Muscle layer of duodenum (tissue), 2 donors: ENCODE data around the gene N4BP2L1.

ENCODE experiments used
- H3K27ac ChIP-seq: one replicate; pipeline ENCODE4 v1.7.0; 2013; ENCODE audit warnings: mild to moderate bottlenecking, low read length
- H3K27me3 ChIP-seq: one replicate; pipeline ENCODE4 v1.7.0; 2013; ENCODE audit warnings: low read depth, mild to moderate bottlenecking, control low read depth, low read length
- H3K36me3 ChIP-seq, 2 donors: one replicate each; pipeline ENCODE4 v1.7.0; 2013; ENCODE audit warnings: low read length in 2 of 2, control low read depth in 1 of 2, mild to moderate bottlenecking in 1 of 2; ENCODE audit not compliant: insufficient read depth in 2 of 2, control insufficient read depth in 1 of 2
- H3K4me1 ChIP-seq, 2 donors: one replicate each; pipeline ENCODE4 v1.7.0; 2013; ENCODE audit warnings: low read length in 2 of 2, mild to moderate bottlenecking in 2 of 2, control low read depth in 1 of 2, moderate library complexity in 1 of 2; ENCODE audit not compliant: insufficient read depth in 2 of 2, control insufficient read depth in 1 of 2
- H3K4me3 ChIP-seq, 2 donors: one replicate each; pipeline ENCODE4 v1.7.0; 2013; ENCODE audit warnings: low read length in 2 of 2, low read depth in 1 of 2, mild to moderate bottlenecking in 1 of 2
- H3K9me3 ChIP-seq, 2 donors: one replicate each; pipeline ENCODE4 v1.7.0; 2013; ENCODE audit warnings: low read length in 2 of 2, control low read depth in 1 of 2, mild to moderate bottlenecking in 1 of 2; ENCODE audit not compliant: control insufficient read depth in 1 of 2
- donor health status: healthy.

N4BP2L1 gene

DNA sequence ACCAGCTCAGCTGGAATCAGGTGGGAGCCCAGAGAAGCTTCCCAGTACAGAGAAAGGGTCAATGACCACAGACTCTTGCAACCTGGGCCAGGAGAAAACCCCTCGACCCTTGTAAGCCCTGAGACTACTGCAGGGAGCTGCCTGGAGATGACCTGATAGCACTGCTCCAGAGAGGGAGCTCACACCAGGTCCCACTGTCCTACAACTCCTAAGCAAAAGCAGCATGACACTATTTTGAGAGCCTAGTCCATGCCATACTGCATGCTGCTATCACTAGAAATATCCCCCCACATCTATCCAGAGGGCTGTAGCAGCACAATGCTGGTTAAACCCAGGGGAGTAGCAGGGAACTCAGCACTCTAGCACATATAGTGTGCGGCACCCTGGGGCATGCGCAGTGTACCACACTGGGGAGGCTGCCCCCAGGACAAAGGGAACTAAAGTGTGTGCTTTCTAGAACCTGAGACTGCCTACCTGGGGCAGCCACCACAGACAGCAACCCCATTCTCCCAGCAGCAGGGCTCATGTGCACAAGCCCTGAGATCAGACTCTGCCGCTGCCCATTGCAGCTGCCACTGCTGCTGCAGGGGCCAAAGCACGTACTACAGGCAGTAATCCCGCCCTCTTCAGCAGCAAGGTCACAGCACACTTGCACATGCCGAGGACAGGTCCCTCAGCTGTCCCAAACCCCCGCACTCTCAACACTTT lies 27.1 kb upstream of the N4BP2L1 start:
- no peak overlapping the region for H3K27ac ChIP-seq
- peaks cover 0 to 34% of the 10 kb centered on the region in 2 donors for H3K36me3 ChIP-seq
- peaks cover 5 to 10% of the 10 kb centered on the region in 2 donors for H3K9me3 ChIP-seq
- no peaks in the 10 kb centered on the region for H3K27me3 ChIP-seq
- no peaks in the 10 kb centered on the region for H3K4me1 ChIP-seq
- no peak overlapping the region for H3K4me3 ChIP-seq

DNA sequence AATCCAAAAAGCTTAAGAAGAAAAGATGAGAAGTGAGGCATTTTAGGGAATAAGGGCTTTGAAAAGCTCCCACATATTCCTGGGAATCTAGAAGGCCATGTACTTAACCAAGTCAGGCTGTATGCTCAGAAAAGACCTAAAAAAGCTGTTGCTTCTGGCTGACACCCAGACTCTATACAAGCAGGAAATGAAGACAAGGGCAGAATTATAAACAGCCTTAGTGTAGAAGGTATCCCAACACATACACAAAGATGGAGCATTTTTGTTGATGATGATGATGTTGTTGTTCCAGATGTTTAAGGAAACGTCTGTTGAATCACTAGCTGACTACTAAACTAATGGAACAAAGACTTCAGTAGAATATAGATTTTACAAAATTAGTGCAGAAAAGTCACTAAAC lies 26.1 kb upstream of the N4BP2L1 start:
- Histone ChIP-seq H3K36me3 (peaks cover 0 to 26% of the 10 kb centered on the region in 2 donors), H3K9me3 (peaks cover 5 to 10% of the 10 kb centered on the region in 2 donors), H3K4me1 (no peaks in the 10 kb centered on the region), H3K4me3 (no peak overlapping the region), H3K27ac (no peak overlapping the region), H3K27me3 (no peaks in the 10 kb centered on the region)

DNA sequence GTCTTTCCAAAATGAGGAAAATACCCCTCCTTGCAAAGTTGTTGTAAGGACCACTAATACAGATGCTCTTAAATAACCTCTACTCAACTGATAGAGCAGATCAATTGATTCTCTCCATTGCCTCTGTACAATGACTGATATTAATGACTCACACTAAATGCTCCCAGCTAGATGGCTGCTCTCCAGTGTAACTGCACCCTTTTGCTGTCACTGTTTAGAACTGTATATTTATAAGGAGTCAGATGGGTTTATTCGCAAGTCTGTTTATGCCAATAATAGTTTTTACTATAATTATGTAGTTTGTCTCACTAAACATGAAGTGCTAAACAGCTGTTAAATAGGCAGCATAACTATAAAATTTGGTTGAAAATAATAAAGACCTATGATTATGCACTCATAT lies 21.0 kb upstream of the N4BP2L1 start:
- peaks cover 0 to 3% of the 10 kb centered on the region in 2 donors for H3K9me3 ChIP-seq

DNA sequence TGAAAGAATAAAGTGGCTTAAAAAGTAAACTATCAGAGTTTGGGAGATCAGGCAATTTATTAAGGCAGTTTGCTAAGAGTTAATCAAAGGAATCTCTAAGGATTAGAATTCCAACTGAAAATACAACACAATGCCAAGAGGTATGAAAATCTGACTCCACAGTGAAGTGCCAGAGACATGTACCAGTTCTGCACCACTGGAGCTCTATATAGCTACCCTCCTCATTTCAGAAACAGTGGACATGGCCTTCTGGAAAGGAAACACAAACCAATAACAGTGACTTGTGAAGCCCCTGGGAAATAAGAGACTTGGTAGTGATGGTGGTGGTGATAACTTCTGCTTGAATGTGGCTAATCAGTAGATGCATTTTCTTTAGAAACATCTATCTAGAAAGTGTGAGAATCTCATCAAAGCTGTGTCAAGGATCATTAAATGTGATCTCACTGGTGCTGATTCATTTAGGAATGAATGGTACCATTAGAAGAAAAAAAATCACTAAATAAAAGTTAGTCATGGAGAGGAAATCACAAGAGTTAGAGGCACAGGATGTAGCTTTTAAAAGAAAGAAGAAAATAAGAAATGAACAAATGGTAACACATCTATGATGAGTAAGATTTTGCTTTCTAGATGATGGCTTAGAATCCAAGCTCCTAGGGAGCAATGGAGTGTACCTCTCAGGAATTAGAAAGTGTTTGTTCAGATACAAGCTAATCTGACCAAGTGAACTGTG lies 20.1 kb upstream of the N4BP2L1 start:
- peaks cover 0 to 3% of the 10 kb centered on the region in 2 donors for H3K9me3 ChIP-seq
- peaks cover 0 to 3% of the 10 kb centered on the region in 2 donors for H3K4me1 ChIP-seq
- H3K4me3 ChIP-seq: no peak overlapping the region
- no peaks in the 10 kb centered on the region for H3K27me3 ChIP-seq
- H3K27ac ChIP-seq: no peak overlapping the region
- H3K36me3 ChIP-seq: peaks cover 0 to 13% of the 10 kb centered on the region in 2 donors

More for the DNA sequence above, 21.0 kb upstream of the N4BP2L1 start:
- H3K4me3 ChIP-seq: no peak overlapping the region
- no peak overlapping the region for H3K27ac ChIP-seq
- H3K4me1 ChIP-seq: peaks cover 0 to 3% of the 10 kb centered on the region in 2 donors
- H3K27me3 ChIP-seq: no peaks in the 10 kb centered on the region
- H3K36me3 ChIP-seq: peaks cover 0 to 11% of the 10 kb centered on the region in 2 donors

DNA sequence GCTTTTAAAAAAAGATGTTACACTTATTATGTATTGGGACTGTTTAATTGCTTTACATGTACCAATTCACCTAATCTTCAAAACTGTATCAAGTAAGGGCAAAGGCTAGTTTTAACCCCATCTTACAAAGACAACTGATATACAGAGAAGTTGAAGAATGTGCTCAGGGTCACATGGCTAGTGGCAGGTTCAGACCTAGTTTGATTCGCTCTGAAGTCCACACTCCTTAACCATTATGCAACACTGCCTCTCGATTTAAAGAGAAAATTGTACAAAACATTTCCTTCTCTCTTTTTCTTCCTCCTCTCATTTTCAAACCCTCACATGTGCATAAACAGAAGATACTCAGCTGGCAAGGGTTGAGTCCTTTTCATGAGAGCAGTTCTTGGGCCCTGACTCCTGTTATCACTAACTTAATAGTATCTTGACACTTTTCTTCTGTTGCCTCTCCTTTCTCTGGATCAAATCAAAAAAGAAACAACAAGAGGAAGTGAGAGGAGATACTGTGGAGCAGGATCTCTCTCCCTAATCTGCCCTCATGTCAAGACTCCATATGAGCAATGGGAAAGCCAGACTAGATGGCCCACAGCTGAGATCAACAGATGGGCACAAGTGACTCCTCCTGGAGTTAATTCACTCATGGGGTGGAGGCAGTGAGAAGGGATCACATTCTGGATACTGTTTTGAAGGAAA lies 19.0 kb upstream of the N4BP2L1 start:
- Histone ChIP-seq H3K27ac (no peak overlapping the region), H3K4me3 (no peak overlapping the region), H3K36me3 (peaks cover 0 to 12% of the 10 kb centered on the region in 2 donors), H3K4me1 (peaks cover 0 to 3% of the 10 kb centered on the region in 2 donors), H3K9me3 (no peaks in the 10 kb centered on the region), H3K27me3 (no peaks in the 10 kb centered on the region)

DNA sequence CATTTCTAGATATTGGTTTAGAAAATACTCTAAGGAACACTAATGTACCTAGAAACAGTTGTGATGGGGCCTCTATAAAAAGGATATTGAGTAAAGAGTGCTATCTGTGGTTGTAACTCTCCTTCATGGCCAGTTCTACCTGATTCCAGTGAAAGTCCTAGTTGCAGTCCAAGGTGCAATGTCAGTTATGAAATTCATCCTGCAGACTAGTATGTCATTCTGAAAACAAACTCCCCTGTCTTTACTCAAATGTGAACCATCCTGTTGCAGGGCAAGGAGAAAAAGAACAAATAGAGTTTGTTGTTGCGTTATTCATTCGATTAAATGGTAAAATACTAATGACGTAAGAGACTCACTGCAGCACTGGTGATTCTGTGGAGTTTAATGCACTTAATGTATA lies 18.3 kb upstream of the N4BP2L1 start:
- H3K27me3 ChIP-seq: no peaks in the 10 kb centered on the region
- H3K4me3 ChIP-seq: no peak overlapping the region
- peaks cover 0 to 12% of the 10 kb centered on the region in 2 donors for H3K36me3 ChIP-seq
- H3K9me3 ChIP-seq: no peaks in the 10 kb centered on the region
- no peak overlapping the region for H3K27ac ChIP-seq
- H3K4me1 ChIP-seq: peaks cover 0 to 3% of the 10 kb centered on the region in 2 donors

DNA sequence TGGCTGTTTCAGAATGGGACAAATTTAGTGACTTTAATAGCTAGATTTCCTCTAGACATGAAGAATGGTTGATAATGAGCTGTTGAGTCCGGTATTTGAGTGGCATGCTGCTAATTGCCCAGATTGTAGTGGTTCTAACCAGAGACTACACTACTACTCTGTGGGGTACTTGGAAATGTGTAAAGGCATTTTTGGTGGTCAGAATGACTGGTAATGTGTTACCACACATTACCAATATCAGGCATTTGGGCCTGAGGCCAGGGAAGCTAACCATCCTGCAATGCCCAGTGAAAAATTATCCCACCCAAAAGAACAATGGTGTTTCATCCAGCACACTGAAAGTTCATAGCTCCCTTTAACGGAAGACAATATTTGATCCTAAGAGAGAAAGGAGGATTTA lies 17.5 kb upstream of the N4BP2L1 start:
- H3K4me3 ChIP-seq: no peak overlapping the region

DNA sequence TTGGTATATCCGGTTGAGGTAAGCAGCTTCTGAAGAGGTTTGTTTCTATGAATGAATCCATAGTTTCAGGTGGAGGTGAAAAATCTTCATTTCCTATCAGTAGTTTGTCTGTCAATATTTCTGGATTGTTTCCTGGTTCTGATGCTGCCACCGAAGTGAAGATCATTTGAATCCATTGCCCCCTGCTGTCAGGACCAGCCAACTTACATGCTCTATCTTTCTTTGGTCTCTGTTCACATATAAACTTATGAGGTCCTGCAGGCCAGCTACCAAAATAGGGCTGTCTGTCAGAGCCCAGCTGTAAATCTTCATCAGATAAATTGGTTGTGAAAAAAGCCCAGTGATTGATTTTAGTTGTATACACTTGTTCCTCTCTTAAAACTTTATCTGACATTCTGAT lies 15.2 kb upstream of the N4BP2L1 start:
- Histone ChIP-seq H3K4me3 (no peak overlapping the region), H3K9me3 (no peaks in the 10 kb centered on the region), H3K27me3 (no peaks in the 10 kb centered on the region), H3K36me3 (peaks cover 0 to 12% of the 10 kb centered on the region in 2 donors), H3K4me1 (peaks cover 0 to 3% of the 10 kb centered on the region in 2 donors), H3K27ac (no peak overlapping the region)

More for the DNA sequence above, 17.5 kb upstream of the N4BP2L1 start:
- Histone ChIP-seq H3K27me3 (no peaks in the 10 kb centered on the region), H3K36me3 (peaks cover 0 to 12% of the 10 kb centered on the region in 2 donors), H3K27ac (no peak overlapping the region), H3K9me3 (no peaks in the 10 kb centered on the region), H3K4me1 (peaks cover 0 to 3% of the 10 kb centered on the region in 2 donors)

DNA sequence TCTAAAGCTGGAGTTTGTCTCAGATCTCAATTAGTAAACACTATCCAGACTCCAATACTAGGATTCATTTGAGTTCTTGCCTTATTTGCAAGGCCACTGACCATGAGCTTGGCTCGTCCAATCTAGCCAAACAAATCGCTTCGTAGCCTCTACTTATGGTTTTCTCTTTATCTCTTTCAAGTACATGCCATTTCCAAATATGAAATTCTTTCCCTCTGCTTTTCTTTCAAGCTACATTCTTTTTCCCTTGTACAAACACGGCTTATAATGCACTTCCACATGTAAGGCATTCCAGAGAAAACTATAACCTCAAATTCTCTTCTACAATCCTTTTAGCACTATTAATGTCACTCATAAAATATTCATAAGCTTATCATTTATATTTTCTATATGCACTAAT lies 10.9 kb upstream of the N4BP2L1 start:
- H3K9me3 ChIP-seq: no peaks in the 10 kb centered on the region
- no peak overlapping the region for H3K27ac ChIP-seq
- no peak overlapping the region for H3K4me3 ChIP-seq
- H3K27me3 ChIP-seq: no peaks in the 10 kb centered on the region
- H3K36me3 ChIP-seq: peaks cover 7 to 9% of the 10 kb centered on the region in 2 donors
- no peaks in the 10 kb centered on the region for H3K4me1 ChIP-seq

DNA sequence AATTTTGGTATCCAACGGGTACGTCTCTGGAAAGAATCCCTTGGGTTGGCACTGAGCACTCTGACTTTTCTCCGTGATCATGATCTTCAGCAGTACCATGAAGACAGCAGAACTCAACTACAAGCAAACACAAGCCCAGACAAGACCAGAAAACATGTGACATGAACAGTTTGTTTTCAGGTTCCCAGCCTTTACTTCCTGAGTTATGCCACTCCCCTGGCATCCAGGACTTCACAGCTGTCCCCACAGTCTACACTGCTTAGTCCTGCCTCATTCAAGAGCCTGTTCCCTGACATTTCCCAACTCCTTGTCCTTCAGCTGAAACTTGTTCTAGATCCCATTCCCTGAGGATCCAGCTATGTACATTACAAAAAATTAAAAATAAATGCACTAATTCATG lies 4.9 kb upstream of the N4BP2L1 start:
- no peak overlapping the region for H3K27ac ChIP-seq
- H3K27me3 ChIP-seq: no peaks in the 10 kb centered on the region
- no peaks in the 10 kb centered on the region for H3K9me3 ChIP-seq
- peaks cover 0 to 4% of the 10 kb centered on the region in 2 donors for H3K4me1 ChIP-seq
- no peak overlapping the region for H3K4me3 ChIP-seq
- H3K36me3 ChIP-seq: peaks cover 3 to 7% of the 10 kb centered on the region in 2 donors

DNA sequence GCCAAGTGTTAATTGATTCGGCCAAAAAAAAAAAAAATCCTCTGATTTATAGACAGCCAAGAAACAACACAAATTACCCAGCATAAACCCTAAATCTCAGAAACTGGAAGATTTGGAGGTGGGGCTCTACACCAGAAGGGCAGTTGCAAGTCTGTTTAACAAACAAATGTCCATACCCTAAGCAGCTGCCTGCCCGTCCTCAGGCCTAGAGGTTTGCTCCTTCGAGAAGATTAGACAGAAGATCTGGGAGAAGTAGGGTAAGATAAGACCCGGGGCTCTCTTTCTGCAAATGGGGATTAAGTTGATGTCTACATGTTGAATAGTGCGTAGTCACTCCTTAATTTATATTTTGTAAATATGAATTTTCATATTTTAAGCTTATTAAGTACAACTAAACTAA lies 3.4 kb upstream of the N4BP2L1 start:
- no peaks in the 10 kb centered on the region for H3K27me3 ChIP-seq
- H3K9me3 ChIP-seq: no peaks in the 10 kb centered on the region
- H3K4me1 ChIP-seq: peaks cover 3 to 4% of the 10 kb centered on the region in 2 donors
- no peak overlapping the region for H3K4me3 ChIP-seq
- H3K27ac ChIP-seq: no peak overlapping the region
- peaks cover 0 to 7% of the 10 kb centered on the region in 2 donors for H3K36me3 ChIP-seq
